Stimulated activated naive CD4-positive, alpha-beta T cell treated with Interleukin-2 at 50 U/mL for 16 hours (primary cell): ENCODE data around the gene EMILIN2.
A peak's percentile ranks its signal among the peaks of the same experiment; 100 is the strongest.

ENCODE experiments used
- DNase-seq: peaks from one replicate; lab custom pipeline; 2025; lab: John Stamatoyannopoulos, UW

Gene EMILIN2

DNA sequence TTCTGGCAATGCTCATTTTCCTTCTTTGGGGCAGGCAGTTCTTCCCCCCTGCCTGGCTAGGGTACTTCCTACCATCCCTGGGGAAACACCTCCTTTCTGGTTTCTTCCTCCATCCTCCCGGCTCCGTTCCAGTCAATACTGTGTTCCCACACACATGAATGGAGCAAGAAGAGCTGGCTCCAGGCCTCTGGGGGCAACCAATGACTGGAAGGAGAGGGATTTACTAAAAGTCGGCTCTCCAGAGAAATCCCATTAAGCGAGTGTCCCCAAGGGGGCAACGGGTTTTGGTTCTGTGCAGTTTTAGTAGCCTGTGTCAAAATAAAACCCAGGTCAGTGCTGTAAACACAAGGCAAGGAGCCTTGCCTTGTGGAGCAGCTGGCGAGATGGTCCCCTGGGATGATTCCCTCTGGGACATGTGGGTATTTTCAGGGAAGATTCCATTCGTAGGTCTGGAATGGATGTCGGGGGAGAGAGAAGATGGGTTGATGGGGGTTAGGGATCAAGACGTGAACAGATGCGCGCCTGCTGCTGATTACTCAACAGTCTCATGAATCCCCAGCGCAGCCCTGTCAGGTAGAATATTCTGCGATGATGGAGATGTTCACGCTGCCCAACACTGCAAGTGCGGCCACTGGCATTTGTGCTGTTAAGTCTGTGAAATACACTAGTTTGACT lies 32.0 kb downstream of the EMILIN2 start:
- DNase-seq: no peak

DNA sequence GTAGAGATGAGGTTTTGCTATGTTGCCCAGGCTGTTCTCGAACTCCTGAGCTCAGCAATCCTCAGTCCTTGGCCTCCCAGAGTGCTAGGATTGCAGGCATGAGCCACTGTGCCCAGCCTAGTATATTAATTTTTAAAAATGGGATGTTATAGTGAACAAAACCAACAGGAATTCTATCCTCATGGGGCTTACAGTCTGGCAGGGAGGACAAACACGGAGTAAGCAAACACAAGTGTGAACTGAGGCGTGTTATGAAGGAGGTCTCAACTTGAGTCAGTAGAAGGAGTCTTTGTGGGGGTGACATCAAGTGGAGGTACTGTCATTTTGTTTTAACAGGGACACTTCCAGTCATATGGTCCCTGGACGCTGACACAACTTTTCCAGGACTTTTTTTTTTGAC lies 33.1 kb downstream of the EMILIN2 start:
- no peak for DNase-seq

DNA sequence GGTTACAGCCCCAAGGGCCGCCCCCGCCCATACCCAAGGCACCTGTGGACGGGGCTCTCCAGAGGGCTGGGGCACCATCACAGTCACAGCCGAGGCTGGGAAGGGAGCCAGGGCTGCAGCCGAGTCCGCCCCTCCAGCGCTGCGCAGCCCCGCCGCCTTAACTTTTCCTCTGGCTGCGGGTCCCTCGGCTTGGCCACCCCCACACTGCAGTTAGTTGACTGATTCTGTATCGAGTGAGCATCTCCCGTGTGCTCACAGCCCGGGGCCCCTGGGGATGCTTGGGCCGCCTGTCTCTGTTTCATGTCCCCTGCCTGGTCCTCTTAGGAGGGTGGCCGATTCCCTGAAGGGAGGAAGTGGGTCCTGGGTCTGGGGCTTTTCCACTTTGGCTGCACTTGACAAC lies 33.7 kb downstream of the EMILIN2 start:
- DNase-seq: no peak

DNA sequence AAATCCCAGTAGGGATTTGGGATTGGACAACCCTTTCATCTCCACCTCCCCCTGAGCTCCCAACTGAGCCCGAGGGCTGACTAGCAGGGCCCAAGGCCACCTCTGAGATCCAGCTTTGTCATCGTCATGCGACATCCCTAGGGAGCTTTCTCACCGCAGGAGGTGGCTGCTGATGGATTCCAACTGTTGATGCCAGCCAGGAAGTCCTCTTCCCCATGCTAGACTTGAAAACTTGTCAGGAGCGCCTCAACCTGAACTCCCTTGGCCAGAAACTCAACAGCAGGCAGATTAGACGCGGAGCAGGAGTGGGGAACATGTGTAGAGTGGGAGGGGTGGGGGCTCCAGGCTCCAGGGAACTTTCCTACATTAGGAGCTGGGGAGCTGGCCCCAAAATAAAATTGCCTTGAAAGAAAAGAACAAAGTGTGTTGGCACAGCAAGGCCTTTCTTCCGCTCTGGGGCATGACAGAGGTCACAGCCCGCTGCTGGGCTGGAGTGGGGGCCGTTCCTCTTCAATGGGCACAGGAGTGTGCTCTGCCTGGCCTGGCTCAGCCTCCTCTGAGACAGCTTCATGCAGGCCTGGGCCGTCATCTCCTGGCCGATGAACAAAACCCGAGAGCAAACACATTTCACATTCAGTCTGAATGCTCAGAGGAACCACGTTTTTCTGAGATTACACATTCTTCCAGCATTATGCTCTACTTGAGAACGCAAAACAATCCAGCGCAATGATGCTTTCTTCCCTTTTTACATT lies 34.5 kb downstream of the EMILIN2 start:
- DNase-seq: no peak

DNA sequence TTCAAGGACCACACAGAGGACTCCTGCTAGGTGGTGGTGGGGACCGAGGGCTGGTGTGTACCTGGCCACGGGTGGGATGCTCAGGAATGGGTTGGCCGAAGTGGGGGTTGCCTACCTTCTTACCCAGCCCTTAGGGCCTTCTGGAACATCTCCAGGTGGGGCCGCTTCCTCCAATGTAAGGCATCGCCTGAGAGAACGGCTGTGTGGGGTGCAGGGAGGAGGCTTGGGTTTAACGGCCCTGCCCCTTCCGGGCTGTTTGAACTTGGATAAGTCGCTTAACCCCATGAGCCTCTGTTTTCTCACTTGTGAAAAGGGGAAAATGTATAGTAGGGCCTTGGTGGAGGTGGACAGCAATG lies 35.0 kb downstream of the EMILIN2 start:
- DNase-seq: no peak

DNA sequence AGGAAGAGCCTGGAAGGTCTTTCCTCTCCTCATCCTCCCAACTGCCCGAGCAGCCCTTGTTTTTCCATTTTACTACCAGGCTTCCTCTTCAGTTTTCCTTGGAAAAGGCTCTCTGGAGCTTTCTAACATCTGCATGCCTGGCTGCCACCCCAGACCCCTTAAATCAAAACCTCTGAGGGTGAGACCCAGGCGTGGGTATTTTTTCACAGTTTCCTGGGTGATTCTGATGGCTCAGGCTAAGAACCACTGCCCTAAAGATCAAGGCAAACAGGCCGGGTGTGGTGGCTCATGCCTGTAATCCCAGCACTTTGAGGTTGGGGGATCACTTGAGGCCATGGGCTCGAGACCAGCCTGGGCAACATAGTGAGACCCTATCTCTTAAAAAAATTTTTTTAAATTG lies 35.4 kb downstream of the EMILIN2 start:
- no peak for DNase-seq

DNA sequence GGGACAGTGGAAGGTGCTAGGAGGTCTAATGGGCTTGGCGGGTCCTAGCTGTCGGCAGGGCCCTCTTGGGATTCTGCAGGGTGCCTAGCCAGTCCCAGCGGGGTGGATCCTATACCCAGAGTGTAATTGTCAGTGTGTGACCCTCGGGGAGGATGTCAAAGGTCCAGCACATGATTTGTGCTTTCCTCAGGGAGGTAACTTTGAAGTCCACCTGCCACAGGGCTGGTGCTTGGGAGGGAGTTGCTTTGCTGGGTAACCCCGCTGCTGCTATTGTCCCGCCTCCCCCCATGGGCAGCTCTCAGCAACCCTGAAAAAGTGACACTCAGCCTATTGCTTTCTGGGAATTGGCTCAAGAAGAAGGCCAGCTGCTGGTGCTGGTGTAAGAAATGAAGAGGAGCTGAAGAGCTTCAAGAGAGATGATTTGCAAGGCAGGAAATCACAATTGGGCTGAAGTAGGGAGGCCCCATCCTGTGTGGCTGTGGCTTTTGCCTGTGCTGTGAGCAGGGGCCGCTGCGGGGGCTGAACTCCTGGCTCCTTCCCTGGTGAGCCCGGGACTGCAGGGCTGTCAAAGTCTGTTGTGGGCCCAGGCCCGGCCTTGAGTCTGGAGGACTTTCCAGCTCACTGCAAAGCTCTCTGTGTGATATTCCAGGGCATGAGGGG lies 36.4 kb downstream of the EMILIN2 start:
- DNase-seq: peak; percentile 22

DNA sequence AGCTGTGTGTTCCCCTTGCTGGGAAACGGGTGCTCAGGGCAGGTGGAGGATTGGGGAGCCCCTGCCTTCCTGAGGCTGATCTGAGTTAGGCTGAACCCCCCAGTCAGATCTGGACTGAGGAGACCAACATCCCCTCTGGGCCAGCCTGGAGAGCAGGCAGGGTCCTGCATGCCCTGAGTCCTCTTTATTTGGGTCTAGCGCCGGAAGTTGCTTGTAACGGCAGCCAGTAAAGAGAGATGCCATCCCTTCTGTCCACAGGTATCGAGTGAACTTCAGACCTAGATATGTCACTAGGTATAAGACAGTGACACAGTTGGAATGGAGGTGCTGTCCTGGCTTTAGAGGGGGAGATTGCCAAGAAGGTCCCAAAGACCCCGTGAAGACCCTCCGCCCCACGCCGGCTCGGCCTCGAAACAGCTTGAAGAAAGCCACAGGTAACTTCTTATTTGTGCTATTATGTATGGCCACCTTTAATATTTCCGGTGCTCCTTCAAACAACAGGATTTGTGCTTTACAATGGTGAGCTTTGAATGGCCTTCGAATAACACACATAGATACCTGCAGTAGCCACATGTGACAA lies 38.0 kb downstream of the EMILIN2 start:
- no peak for DNase-seq

DNA sequence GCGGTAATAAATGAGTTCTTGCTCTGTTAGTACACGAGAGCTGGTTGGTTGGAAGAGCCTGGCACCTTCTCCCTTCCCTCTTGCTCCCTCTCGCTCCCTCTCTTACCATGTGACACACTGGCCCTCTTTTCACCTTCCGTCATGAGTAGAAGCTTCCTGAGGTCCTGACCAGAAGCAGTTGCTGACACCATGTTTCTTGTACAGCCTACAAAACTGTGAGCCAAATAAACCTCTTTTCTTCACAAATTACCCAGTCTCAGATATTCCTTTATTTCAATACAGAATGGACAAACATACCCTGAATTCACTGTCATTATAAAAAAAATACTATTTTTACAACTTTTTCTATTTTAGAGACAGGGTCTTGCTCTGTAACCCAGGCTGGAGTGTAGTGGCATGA lies 40.7 kb downstream of the EMILIN2 start:
- DNase-seq: no peak

DNA sequence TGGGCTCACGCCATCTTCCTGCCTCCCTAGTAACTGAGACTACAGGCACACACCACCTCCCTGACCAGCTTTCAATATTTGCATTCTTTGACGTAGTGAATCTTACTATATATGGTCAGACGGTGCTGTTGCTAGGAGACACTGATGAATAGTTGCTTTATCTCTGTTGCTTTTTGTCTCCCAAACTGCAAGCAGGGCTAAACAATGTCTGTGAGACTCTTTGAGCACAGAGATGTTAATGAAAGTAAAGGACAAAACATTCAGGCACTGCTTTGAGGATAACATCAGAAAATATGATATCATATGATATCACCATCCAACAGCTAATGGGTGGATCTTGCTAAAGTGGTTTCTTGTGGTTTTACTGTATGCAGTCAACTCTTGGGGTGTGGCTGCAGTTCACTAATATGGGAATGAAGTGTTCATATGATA lies 43.0 kb downstream of the EMILIN2 start:
- no peak for DNase-seq

DNA sequence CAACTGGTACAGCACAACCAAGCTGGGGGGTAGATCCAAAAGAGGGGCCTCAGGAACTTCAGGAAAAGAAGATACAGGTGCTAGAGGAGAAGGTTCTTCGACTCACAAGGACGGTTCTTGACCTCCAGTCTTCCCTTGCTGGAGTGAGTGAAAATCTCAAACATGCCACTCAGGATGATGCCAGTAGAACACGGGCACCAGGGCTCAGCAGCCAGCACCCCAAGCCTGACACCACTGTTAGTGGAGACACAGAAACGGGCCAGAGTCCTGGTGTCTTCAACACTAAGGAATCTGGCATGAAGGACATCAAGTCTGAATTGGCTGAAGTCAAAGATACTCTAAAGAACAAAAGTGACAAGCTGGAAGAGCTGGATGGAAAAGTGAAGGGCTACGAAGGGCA lies 43.8 kb downstream of the EMILIN2 start:
- DNase-seq: no peak

DNA sequence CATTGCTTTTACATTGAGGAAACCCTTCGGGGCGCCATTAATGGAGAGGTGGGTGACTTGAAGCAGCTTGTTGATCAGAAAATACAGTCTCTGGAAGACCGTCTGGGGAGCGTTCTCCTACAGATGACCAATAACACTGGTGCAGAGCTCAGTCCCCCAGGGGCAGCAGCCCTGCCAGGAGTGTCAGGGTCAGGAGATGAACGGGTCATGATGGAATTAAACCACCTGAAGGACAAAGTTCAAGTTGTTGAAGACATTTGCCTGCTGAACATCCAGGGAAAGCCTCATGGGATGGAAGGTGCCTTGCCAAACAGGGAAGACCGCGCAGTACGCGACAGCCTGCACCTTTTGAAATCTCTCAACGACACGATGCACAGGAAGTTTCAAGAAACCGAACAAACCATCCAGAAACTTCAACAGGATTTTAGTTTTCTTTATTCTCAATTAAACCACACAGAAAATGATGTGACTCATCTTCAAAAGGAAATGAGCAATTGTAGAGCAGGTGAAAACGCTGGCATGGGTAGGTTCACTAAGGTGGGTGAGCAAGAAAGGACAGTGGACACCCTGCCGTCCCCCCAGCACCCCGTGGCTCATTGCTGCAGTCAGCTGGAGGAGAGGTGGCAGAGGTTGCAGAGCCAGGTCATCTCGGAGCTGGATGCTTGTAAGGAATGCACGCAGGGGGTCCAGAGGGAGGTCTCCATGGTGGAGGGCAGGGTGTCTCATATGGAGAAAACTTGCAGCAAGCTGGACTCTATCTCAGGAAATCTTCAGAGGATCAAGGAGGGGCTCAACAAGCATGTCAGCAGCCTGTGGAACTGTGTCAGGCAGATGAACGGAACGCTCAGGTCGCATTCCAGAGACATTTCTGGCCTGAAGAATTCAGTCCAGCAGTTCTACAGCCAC lies 45.0 kb downstream of the EMILIN2 start:
- DNase-seq: peak; percentile 5

DNA sequence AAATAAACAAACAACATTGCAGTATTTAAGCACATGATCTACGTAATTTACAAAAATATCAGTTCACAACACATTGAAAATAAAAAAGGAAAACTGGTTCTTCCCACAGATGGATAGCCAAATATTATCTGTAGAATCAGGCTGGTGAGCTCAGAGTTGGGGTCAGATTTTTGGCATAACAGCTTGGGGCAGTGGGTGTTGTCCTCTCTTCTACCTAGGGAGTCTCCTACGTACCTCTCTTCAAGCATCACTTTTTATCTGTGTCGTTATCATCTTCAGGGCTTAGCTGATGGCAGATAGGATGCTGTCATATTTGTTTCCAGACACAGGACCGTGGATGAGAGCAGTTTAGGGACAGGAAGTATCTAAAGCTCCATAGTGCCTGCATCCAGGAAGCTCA lies 46.2 kb downstream of the EMILIN2 start:
- no peak for DNase-seq

DNA sequence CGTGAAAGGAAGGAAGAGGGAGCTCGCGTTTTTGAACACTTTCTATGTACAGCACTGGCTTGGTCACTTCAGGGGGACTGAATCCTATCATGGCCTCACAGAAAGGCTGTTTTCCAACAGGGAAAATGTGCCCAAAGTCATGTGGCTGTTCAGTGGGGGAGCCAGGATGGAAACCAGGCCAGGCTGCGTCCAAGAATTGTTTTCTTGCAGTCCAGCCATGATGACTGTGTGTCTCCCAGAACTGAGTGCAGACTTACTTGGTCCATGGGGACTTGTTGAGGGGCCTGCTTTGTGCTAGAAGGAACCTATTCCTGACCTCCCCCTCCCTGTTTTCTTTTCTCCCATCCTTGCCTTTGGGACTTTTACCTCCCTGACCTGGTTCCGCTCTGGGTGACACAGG lies 46.9 kb downstream of the EMILIN2 start:
- no peak for DNase-seq

DNA sequence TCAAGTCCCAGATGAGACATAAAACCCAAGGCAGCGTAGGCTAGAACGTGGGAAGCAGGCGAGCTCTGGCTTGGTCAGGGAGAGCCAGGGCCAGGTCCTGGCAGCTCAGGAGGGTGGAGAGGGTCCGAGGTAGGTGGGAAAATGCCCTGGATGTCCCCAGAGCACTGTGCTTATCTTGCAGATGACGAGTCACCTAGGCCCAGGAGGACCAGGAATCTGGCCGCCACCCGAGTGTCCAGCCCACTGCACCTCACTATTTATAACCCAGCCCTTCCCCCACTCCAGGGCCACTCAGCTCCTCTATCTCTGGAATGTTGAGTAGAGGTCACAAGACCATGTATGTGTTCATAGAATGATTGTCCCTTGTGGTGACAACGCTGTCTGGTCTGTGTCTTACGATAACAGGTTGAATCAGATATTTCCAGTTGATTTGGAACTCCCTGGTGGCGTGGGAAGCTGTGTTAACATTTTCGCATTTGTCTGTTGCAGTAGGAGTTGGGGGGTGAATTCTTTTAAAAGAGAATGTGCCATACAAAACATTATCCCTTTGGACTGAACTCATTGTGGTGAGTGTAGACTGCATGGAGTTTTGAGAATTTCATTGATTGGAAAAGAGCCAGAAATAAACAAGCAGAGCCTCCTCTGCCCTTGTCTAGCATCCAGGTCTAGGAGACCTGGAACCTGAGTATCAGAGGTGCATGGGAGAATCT lies 47.5 kb downstream of the EMILIN2 start:
- DNase-seq: no peak

DNA sequence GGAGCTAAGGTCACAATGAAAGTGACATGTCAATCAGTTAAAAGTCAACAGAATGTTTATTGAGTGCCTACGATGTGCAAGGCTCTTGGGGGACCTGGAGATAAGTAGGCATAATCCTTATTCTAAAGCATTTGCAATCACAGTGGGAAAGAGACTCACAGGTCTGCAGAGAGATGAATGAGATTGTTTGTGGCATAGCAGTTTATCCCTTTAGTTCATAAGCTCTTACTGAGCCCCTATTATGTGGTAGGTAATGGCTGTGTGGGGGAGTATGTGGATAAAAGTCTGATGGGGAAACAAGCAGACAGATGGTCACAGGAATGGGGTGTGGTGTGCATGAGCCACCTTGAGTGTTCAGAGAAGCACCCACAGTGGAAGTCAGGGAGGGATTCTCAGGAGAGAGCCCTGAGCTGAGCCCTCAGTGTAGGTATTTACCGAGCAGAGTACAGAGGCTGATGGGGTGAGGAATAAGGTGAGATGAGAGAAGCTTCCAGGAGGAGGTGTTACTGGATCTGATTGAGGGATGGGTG lies 48.1 kb downstream of the EMILIN2 start:
- DNase-seq: no peak

DNA sequence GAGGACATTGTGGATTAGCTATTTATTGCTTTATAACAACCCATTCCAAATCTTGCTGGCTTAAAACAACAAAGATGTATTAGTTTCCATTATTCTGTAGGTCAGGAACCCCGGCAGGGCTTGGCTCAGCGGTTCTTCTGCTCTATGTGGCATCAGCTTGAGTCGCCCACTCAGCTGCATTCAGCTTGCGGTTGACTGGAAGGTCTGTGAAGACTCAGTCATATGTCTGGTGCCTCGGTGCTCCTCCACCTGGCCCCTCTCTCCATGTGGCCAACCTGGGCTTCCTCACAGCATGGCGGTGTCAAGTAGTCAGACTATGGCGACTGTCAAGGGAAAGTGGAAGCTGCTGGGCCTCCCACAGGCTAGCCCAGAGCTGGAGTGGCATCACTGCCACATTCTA lies 48.6 kb downstream of the EMILIN2 start:
- DNase-seq: no peak

DNA sequence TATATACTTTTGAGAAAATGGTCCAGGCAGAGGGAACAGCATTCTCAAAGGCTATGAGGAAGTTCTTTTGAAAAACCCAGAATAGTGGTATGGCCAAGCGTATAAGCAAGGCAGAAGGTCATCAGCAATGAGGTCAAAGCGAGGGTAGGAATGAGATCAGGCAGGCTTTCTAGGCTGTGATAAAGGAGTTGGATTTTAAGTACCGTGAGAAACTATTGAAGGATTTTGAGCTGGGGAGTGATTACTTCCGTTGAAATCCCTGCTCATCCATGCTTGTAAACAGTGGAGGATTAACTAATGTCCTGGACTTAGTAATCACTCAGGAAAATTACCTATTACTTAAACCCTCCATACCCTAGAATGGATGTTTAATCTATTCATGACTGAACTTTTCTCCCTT lies 50.2 kb downstream of the EMILIN2 start:
- DNase-seq: no peak

DNA sequence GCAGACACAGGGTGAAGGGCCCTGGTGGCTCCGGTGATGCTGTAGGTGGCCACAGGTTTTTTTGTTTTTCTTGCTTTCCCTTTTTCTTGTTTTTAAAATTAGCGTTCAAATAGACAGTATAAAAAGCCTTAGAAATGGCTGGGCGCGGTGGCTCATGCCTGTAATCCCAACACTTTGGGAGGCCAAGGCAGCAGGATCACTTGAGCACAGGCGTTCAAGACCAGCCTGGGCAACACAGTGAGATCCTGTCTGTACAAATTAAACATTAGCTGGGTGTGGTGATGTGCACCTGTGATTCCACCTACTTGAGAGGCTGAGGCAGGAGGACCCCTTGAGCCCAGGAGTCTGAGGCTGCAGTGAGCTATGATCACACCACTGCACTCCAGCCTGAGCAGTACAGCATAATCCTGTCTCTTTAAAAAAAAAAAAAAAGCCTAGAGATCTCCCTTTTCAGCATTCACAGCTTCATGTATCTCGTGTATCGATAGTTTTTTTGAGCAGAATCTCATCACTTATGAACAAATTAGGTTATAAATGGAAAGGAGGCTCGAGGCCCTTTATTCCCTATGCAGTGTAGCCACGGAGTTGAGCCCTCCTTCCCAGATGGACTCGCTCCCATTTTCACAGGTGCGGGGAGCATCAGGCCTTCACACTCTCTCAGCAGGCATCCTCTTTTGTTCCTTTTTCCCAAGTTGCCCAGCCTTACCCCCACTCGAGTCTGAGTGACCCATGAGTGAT lies 50.8 kb downstream of the EMILIN2 start:
- no peak for DNase-seq

DNA sequence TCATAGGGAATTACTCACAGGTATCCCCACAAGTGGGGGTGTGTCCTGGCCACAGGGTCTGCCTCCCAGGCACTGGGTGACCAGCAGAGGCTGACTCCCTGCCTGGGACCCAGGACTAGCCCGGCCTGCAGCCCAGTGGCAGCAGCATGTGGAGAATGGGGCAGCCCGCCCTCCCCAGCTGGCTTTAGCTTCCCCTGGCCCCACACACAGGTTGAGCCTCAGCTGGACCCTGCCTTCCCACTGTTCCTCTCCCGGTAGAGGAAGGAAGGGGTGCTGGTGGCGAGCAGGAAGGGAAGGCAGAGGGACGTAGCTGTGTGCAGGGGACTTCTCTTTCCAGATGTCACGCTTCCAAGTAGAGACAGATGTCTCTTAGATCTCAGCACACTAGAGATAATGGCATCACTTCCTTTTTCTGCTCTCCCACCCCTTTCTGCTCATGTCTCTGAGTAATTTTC lies 51.4 kb downstream of the EMILIN2 start:
- no peak for DNase-seq
